Osteocyte (in vitro differentiated cells): ENCODE results near the gene TNS3. TPM values are rescaled to one million over a fixed set of nuclear protein-coding genes. Genes with fewer than 3 reads are reported as not detected.
A peak's percentile ranks its signal among the peaks of the same experiment; 100 is the strongest.
"Not testable (repeated sequence)": the region's sequence is repeated elsewhere in the genome, so short reads cannot be mapped to it uniquely, and the experiment has no call there.

ENCODE experiments used
- DNase-seq: peaks from one replicate; pipeline ENCODE4 v3.0.0; 2021; ENCODE audit warnings: mixed read lengths; ENCODE audit not compliant: unreplicated experiment; ENCODE audit errors: extremely low spot score
- H3K27ac Mint-ChIP-seq: one replicate; pipeline ENCODE4 v1.8.0; 2021; ENCODE audit warnings: mild to moderate bottlenecking, mixed read lengths; ENCODE audit not compliant: unreplicated experiment
- H3K27me3 Mint-ChIP-seq: one replicate; pipeline ENCODE4 v1.8.0; 2021; ENCODE audit warnings: mixed read lengths; ENCODE audit not compliant: unreplicated experiment
- H3K36me3 Mint-ChIP-seq: one replicate; pipeline ENCODE4 v1.8.0; 2021; ENCODE audit warnings: mixed read lengths; ENCODE audit not compliant: unreplicated experiment
- H3K4me1 Mint-ChIP-seq: one replicate; pipeline ENCODE4 v1.8.0; 2021; ENCODE audit warnings: mixed read lengths; ENCODE audit not compliant: unreplicated experiment
- H3K4me3 Mint-ChIP-seq: one replicate; pipeline ENCODE4 v1.8.0; 2021; ENCODE audit warnings: mild to moderate bottlenecking, moderate library complexity, mixed read lengths; ENCODE audit not compliant: unreplicated experiment
- H3K9me3 Mint-ChIP-seq: one replicate; pipeline ENCODE4 v1.8.0; 2021; ENCODE audit warnings: mixed read lengths; ENCODE audit not compliant: unreplicated experiment
- total RNA-seq: library from RNA; stranded (reverse); gene quantifications from 2 replicates; pipeline ENCODE4 v1.2.1, GENCODE V29; 2021
- TF ChIP-seq, protein P1 (sequence below): fragments of 200-600 bp; sonication (generic); IDR thresholded peaks from 2 replicates; pipeline ENCODE4 v1.5.0; 2021; ENCODE audit warnings: antibody characterized with exemption, mild to moderate bottlenecking, moderate library complexity

The TNS3 gene
- total RNA-seq, 1 donor from 2014 or later = 93.8 TPM

DNA sequence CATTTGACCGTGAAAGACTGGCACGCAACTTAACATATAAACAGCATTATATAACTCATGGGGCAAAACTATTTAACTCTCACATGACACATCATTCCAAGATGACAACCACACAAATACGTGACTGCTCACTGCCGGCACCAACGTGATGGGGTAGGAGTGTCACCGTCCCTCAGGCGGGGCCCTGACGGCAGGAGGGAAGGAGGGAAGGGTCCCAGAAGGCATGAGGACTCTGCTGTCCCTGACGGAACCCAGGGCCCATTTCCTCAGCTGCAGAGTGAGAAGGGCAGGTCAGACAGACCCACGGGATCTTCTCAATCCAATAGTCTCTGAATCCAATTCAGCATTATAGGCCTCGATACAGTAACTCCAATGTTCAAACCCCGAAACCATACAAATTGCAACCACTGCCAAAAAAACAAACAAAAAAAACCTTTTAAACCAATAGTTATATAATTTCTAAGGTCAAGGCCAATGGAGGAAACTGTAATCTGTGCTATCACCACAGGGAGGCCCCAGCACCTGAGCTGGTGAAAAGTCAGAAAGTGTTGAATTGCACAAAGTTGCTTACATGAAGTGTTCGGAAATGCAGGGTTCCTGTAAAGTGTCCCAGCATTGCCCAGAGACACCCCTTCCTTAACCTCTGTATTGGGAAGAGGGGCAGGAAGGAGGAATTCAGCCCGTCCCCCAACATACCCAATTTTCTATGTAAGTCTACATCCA is 137.4 kb downstream of the TNS3 start:
- peaks cover 10% of the 10 kb centered on the region for H3K36me3 Mint-ChIP-seq
- H3K4me1 Mint-ChIP-seq = peaks cover 34% of the 10 kb centered on the region
- no peaks in the 10 kb centered on the region for H3K27me3 Mint-ChIP-seq
- no peak for DNase-seq
- H3K27ac Mint-ChIP-seq = peak overlapping the region; percentile 15
- TF ChIP-seq, protein P1, sequence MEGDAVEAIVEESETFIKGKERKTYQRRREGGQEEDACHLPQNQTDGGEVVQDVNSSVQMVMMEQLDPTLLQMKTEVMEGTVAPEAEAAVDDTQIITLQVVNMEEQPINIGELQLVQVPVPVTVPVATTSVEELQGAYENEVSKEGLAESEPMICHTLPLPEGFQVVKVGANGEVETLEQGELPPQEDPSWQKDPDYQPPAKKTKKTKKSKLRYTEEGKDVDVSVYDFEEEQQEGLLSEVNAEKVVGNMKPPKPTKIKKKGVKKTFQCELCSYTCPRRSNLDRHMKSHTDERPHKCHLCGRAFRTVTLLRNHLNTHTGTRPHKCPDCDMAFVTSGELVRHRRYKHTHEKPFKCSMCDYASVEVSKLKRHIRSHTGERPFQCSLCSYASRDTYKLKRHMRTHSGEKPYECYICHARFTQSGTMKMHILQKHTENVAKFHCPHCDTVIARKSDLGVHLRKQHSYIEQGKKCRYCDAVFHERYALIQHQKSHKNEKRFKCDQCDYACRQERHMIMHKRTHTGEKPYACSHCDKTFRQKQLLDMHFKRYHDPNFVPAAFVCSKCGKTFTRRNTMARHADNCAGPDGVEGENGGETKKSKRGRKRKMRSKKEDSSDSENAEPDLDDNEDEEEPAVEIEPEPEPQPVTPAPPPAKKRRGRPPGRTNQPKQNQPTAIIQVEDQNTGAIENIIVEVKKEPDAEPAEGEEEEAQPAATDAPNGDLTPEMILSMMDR = peak; percentile 59
- H3K9me3 Mint-ChIP-seq = no peaks in the 10 kb centered on the region
- H3K4me3 Mint-ChIP-seq = no peak overlapping the region

GRCh38 chr7:47443049-47443448 is 138.9 kb downstream of the TNS3 start:
- no peak overlapping the region for H3K27ac Mint-ChIP-seq
- peaks cover 12% of the 10 kb centered on the region for H3K36me3 Mint-ChIP-seq
- TF ChIP-seq, protein P1 = no peak
- no peaks in the 10 kb centered on the region for H3K9me3 Mint-ChIP-seq
- no peak for DNase-seq
- no peak overlapping the region for H3K4me3 Mint-ChIP-seq
- no peaks in the 10 kb centered on the region for H3K27me3 Mint-ChIP-seq
- peaks cover 25% of the 10 kb centered on the region for H3K4me1 Mint-ChIP-seq

DNA sequence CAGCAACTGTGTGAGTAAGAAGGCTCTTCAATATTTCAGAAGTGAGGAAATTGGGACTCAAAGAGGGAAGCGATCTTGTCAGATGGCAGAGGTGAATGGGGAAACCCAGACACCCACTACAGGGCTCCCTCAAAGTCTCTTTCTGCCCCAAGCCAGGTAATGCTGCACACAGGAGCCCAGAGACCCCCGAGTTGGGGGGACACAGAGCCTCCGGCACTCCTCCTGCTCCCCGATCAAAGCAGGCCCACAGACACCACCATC is 139.4 kb downstream of the TNS3 start:
- no peaks in the 10 kb centered on the region for H3K27me3 Mint-ChIP-seq
- DNase-seq = no peak
- H3K9me3 Mint-ChIP-seq = no peaks in the 10 kb centered on the region
- peaks cover 25% of the 10 kb centered on the region for H3K4me1 Mint-ChIP-seq
- H3K4me3 Mint-ChIP-seq = no peak overlapping the region
- TF ChIP-seq, protein P1 = no peak
- no peak overlapping the region for H3K27ac Mint-ChIP-seq
- H3K36me3 Mint-ChIP-seq = peaks cover 12% of the 10 kb centered on the region

DNA sequence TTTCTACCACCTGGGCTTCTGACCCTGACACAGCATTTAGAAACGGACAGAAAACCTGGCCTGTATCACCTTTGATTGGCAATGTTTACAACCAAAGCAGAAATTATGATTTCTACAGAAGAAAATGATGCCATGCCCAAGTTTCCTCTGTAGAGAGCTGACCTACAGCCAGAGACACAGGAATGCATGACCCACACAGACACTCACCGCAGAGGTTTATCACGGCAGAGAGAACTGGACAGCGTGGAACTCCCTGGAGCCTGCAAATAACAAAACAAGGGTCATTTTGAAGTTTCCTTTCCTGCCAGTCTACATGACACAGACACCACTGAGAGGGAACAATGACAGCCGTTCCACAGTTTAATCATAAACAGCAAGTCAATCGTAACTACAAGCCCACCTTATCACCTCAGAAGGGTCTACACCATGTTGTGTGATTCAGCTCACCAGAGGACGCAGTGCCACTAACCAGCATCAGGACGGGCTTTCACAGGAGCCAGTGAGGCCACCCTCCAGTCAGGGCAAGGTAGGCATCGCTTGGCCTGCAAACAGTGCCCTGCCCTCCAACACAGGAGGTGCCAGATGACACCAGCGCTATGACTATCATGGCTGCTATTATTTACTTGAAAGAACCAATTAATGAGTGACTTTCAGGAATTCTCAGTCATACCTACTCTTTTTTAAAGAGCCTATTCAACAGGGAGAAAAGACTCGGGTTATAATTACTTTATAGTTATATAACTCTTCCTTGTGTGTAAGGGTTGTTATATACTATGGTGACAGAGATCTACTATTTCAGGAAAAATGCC is 139.9 kb downstream of the TNS3 start:
- H3K4me1 Mint-ChIP-seq = peaks cover 23% of the 10 kb centered on the region
- no peaks in the 10 kb centered on the region for H3K27me3 Mint-ChIP-seq
- TF ChIP-seq, protein P1 = no peak
- no peaks in the 10 kb centered on the region for H3K9me3 Mint-ChIP-seq
- DNase-seq = no peak
- no peak overlapping the region for H3K4me3 Mint-ChIP-seq
- peaks cover 10% of the 10 kb centered on the region for H3K36me3 Mint-ChIP-seq
- peak overlapping the region; percentile 5 for H3K27ac Mint-ChIP-seq

GRCh38 chr7:47441048-47441447 is 140.9 kb downstream of the TNS3 start:
- not testable (repeated sequence) for H3K9me3 Mint-ChIP-seq, H3K27me3 Mint-ChIP-seq, DNase-seq, H3K36me3 Mint-ChIP-seq, H3K4me3 Mint-ChIP-seq, H3K27ac Mint-ChIP-seq
- H3K4me1 Mint-ChIP-seq = peaks cover 22% of the 10 kb centered on the region
